ENCODE data around the gene ASCL5. TPM values are rescaled to one million over a fixed set of nuclear protein-coding genes. Genes with fewer than 3 reads are reported as not detected.

ASCL5 gene
- total and polyA plus RNA-seq, 2 of the 13 experiments (the other 11 are each of a cell fraction or from before 2014, with no cell fraction given), result not detected

DNA sequence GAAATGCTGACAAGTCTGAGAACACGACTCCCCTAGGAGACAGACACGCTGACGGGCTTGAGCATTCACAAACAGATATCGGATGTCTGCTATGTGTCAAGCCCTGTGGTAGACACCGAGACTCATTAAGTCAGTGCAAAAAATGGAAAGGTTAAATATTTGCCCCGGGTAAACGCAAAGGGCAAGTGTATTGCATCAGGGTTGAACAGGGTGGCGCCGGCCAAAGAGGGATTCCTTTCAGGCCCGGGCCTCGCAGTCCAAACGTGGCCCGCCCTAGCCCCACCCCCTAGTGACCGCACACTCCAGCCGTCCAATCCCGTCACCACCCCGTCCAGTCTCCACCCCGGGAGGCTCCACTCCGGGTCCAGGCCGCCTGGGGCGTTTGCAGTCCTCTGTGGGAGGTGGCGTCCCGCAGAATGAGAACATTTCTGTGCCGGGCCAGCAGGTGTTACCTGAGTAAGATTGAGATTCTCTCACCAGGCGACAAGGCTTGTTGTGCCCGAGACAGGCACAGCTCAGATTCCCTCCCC, 43.6 kb upstream of the ASCL5 start (continued):
- TF ChIP-seq HOXA9 (CRISPR knock-in tag; IDR thresholded peaks at IDR 0.05; ENCODE audit: borderline replicate concordance) (no peak), TRIM24 (CRISPR knock-in tag; IDR thresholded peaks at IDR 0.05) (no peak), PAX8 (CRISPR knock-in tag; IDR thresholded peaks at IDR 0.05; ENCODE audit: borderline replicate concordance) (no peak), ZNF121 (CRISPR knock-in tag; IDR thresholded peaks at IDR 0.05) (peak; percentile 42; the same call in 1 of the 2 replicates), SNAI1 (CRISPR knock-in tag; IDR thresholded peaks at IDR 0.05; ENCODE audit: borderline replicate concordance) (no peak), AKAP8 (CRISPR knock-in tag; IDR thresholded peaks at IDR 0.05) (no peak), SUZ12 (IDR thresholded peaks at IDR 0.05; ENCODE audit: low read depth, low read length) (no peak), ZNF766 (CRISPR knock-in tag; IDR thresholded peaks at IDR 0.05; ENCODE audit: borderline replicate concordance) (no peak), RAD51 (IDR thresholded peaks at IDR 0.05; ENCODE audit: borderline replicate concordance) (no peak)
- TF ChIP-seq, protein P1, sequence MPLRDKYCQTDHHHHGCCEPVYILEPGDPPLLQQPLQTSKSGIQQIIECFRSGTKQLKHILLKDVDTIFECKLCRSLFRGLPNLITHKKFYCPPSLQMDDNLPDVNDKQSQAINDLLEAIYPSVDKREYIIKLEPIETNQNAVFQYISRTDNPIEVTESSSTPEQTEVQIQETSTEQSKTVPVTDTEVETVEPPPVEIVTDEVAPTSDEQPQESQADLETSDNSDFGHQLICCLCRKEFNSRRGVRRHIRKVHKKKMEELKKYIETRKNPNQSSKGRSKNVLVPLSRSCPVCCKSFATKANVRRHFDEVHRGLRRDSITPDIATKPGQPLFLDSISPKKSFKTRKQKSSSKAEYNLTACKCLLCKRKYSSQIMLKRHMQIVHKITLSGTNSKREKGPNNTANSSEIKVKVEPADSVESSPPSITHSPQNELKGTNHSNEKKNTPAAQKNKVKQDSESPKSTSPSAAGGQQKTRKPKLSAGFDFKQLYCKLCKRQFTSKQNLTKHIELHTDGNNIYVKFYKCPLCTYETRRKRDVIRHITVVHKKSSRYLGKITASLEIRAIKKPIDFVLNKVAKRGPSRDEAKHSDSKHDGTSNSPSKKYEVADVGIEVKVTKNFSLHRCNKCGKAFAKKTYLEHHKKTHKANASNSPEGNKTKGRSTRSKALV (CRISPR knock-in tag; IDR thresholded peaks at IDR 0.05), result no peak
- TF ChIP-seq, protein P2, sequence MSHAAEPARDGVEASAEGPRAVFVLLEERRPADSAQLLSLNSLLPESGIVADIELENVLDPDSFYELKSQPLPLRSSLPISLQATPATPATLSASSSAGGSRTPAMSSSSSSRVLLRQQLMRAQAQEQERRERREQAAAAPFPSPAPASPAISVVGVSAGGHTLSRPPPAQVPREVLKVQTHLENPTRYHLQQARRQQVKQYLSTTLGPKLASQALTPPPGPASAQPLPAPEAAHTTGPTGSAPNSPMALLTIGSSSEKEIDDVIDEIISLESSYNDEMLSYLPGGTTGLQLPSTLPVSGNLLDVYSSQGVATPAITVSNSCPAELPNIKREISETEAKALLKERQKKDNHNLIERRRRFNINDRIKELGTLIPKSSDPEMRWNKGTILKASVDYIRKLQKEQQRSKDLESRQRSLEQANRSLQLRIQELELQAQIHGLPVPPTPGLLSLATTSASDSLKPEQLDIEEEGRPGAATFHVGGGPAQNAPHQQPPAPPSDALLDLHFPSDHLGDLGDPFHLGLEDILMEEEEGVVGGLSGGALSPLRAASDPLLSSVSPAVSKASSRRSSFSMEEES (CRISPR knock-in tag; IDR thresholded peaks at IDR 0.05), result peak; percentile 66; the same call in 1 of the 2 replicates
- TF ChIP-seq, protein P3, sequence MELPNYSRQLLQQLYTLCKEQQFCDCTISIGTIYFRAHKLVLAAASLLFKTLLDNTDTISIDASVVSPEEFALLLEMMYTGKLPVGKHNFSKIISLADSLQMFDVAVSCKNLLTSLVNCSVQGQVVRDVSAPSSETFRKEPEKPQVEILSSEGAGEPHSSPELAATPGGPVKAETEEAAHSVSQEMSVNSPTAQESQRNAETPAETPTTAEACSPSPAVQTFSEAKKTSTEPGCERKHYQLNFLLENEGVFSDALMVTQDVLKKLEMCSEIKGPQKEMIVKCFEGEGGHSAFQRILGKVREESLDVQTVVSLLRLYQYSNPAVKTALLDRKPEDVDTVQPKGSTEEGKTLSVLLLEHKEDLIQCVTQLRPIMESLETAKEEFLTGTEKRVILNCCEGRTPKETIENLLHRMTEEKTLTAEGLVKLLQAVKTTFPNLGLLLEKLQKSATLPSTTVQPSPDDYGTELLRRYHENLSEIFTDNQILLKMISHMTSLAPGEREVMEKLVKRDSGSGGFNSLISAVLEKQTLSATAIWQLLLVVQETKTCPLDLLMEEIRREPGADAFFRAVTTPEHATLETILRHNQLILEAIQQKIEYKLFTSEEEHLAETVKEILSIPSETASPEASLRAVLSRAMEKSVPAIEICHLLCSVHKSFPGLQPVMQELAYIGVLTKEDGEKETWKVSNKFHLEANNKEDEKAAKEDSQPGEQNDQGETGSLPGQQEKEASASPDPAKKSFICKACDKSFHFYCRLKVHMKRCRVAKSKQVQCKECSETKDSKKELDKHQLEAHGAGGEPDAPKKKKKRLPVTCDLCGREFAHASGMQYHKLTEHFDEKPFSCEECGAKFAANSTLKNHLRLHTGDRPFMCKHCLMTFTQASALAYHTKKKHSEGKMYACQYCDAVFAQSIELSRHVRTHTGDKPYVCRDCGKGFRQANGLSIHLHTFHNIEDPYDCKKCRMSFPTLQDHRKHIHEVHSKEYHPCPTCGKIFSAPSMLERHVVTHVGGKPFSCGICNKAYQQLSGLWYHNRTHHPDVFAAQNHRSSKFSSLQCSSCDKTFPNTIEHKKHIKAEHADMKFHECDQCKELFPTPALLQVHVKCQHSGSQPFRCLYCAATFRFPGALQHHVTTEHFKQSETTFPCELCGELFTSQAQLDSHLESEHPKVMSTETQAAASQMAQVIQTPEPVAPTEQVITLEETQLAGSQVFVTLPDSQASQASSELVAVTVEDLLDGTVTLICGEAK (IDR thresholded peaks at IDR 0.05), result no peak
- TF ChIP-seq, protein P3 (CRISPR knock-in tag; IDR thresholded peaks at IDR 0.05), result peak; percentile 44; the same call in 1 of the 2 replicates
- TF ChIP-seq, protein P4, sequence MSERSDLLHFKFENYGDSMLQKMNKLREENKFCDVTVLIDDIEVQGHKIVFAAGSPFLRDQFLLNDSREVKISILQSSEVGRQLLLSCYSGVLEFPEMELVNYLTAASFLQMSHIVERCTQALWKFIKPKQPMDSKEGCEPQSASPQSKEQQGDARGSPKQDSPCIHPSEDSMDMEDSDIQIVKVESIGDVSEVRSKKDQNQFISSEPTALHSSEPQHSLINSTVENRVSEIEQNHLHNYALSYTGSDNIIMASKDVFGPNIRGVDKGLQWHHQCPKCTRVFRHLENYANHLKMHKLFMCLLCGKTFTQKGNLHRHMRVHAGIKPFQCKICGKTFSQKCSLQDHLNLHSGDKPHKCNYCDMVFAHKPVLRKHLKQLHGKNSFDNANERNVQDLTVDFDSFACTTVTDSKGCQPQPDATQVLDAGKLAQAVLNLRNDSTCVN (CRISPR knock-in tag; IDR thresholded peaks at IDR 0.05; ENCODE audit: borderline replicate concordance), result no peak
- TF ChIP-seq, protein P5, sequence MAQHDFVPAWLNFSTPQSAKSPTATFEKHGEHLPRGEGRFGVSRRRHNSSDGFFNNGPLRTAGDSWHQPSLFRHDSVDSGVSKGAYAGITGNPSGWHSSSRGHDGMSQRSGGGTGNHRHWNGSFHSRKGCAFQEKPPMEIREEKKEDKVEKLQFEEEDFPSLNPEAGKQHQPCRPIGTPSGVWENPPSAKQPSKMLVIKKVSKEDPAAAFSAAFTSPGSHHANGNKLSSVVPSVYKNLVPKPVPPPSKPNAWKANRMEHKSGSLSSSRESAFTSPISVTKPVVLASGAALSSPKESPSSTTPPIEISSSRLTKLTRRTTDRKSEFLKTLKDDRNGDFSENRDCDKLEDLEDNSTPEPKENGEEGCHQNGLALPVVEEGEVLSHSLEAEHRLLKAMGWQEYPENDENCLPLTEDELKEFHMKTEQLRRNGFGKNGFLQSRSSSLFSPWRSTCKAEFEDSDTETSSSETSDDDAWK (CRISPR knock-in tag; IDR thresholded peaks at IDR 0.05), result no peak
